Measurements from ENCODE around the gene GLI1. TPM values are rescaled to one million over a fixed set of nuclear protein-coding genes. Genes with fewer than 3 reads are reported as not detected.
A peak's percentile ranks its signal among the peaks of the same experiment; 100 is the strongest.
"Not testable (repeated sequence)": the region's sequence is repeated elsewhere in the genome, so short reads cannot be mapped to it uniquely, and the experiment has no call there.

GLI1 gene
- 4.7 and 6.4 TPM in 2 replicates for total RNA-seq (2014; rRNA removed; shearing (Covaris generic))

DNA sequence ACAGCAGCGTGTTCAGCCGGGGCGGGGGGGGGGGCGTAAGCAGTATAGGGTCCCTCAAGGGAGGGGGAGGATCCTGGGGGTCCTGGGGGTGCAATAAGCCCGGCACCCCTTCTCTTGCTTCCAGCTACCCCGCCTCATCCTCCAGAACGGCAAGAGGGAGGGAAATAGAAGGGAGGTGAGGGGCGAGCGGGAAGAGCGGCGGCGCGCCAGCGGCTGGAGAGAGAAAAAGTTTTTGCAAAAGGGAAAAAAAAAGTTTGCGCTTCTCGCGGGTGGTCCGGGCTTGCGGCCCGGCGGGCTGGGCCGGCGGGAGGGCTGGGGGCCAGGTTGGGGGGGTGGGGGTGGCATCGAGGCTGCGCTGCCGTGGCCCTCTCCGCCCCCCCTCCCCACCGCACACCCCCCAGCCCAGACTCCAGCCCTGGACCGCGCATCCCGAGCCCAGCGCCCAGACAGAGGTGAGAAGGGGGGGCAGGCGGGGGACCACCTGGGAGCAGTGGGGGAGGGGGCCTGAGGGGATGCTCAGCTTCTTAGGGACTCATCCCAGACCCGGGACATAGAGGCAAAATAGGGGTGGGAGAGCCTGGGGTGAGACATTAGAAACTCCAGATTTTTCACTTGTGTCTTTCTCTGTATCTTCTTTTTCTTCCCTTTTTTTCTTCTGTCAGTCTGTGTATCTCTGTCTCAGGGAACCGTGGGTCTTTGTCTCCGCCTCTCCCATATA is at the start of gene GLI1:
TSS of gene GLI1 (plus strand) at position 36 of the 718 bp plus-strand sequence. CDS start 3,907 bp downstream, outside the sequence.
- in situ Hi-C loops (cut with HindIII; ENCODE audit: low sequenced_read_pairs), result no loop called here
- DNase-seq (ENCODE audit: low spot score), result no peak

DNA sequence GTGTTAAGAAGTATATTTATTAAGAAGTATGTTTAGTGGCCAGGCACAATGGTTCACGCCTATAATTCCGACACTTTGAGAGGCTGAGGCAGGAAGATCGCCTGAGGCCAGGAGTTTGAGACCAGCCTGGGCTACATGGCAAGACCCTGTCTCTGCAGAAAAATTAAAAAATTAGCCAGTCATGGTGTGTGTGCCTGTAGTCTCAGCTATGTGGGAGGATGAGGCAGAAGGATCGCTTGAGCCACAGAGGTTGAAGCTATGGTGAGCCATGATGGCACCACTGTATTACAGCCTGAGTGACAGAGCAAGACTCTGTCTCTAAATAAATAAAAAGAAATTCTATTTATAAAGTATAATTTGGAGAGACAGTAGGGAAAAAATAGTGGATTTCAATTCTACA is 49.1 kb upstream of the GLI1 start:
- in situ Hi-C loops (cut with HindIII; ENCODE audit: low sequenced_read_pairs), result no loop called here
- DNase-seq (ENCODE audit: low spot score), result no peak

DNA sequence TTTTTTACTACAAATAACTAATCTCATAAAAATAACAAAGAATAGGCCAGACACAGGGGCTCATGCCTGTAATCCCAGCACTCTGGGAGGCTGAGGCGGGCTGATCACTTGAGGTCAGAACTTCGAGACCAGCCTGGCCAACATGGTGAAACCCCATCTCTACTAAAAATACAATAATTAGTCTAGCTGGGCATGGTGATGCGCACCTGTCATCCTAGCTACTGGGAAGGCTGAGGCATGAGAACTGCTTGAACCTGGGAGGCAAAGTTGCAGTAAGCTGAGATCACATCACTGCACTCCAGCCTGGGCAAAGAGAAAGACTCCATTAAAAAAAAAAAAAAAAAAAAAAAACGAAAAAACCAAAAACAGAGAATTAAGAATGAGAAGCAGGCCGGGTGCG is 45.4 kb upstream of the GLI1 start:
- DNase-seq (ENCODE audit: low spot score); in situ Hi-C loops (cut with HindIII; ENCODE audit: low sequenced_read_pairs): not testable (repeated sequence)

DNA sequence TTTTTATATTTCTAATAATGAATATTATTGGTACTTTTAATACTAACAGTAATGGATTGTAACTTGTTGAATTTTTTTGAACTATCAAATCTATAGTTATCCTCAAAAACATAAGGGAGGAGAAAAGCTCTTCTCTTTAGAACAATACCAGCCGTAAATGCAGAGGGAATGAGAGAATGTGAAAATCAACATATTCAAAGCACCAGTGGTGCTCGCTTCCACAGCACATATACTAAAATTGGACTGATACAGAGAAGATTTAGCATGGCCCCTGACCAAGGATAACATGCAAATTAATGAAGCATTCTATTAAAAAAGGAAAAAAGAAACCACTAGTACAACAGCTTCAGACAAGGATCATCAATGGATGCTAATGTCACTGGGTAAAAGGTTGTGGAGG is 44.5 kb upstream of the GLI1 start:
- in situ Hi-C loops (cut with HindIII; ENCODE audit: low sequenced_read_pairs), result no loop called here
- DNase-seq (ENCODE audit: low spot score), result no peak

DNA sequence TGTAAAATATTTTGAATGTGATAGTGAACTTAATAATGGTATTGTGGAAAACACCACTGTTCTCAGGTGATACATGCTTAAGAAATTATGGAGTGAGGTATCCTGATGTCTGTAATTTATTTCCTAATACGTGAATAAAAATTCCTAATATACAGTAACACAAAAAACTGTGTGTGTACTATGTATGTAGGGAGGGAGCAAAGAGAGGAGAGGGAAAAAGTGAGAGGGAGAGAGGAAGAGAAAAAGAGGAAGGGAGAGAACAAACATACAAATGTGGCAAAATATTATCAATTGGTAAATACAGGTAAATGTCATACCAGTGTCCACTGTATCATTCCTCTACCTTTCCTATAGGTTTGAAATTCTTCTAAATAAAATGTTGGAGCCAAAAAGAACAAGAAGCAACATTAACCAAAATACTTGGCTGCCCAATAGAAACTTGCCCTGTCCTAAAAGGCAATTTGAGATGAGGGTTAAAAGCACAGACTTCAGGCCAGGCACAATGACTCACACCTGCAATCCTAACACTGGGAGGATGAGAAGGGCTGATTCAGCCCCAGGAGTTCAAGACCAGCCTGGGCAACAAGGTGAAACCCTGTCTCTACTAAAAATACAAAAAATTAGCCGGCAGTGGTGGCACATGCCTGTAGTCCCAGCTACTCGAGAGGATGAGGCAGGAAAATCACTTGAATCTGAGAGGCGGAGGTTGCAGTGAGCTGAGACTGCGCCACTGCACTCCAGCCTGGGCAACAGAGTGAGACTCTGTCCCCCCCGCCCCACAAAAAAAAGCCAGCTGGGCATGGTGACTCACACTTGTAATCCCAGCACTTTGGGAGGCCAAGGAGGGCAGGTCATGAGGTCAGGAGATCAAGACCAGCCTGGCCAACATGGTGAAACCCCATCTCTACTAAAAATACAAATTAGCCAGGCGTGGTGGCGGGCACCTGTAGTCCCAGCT is 43.3 kb upstream of the GLI1 start:
- in situ Hi-C loops (cut with HindIII; ENCODE audit: low sequenced_read_pairs), result no loop called here
- no peak for DNase-seq (ENCODE audit: low spot score)

DNA sequence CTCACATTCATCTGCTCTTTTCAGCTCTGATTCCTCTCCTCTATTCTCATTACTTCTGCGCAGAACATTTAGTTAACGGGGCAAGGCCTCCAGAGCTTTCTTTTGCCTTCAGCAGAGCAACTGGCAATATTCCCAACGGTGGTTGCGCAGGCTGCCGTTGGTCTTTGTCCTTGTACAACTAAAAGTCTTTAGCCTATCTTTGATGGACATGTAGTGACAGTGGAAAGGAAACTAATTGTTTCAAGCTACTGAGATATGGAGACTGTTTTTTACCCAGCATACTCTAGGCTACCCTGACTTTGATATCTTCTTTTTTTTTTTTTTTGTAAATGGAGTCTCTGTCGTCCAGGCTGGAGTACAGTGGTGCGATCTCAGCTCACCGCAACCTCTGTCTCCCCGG is 41.3 kb upstream of the GLI1 start:
- DNase-seq (ENCODE audit: low spot score), result no peak
- in situ Hi-C loops (cut with HindIII; ENCODE audit: low sequenced_read_pairs), result no loop called here

DNA sequence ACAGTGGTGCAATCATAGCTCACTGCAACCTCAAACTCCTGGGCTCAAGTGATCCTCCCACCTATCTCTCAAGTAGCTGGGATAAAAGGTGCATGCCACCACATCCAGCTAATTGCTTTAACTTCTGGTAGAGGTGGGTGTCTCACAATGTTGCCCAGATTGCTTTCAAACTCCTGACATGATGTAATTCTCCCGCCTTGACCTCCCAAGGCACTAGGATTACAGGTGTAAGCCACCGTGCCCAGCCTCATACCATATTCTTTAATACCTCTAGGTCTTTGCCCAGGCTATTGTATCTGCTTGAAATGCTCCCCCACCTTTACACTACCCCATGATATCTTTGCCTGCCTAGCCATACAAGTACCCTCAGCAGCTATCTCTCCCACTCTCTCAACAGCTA is 40.1 kb upstream of the GLI1 start:
- in situ Hi-C loops (cut with HindIII; ENCODE audit: low sequenced_read_pairs), result no loop called here
- no peak for DNase-seq (ENCODE audit: low spot score)

DNA sequence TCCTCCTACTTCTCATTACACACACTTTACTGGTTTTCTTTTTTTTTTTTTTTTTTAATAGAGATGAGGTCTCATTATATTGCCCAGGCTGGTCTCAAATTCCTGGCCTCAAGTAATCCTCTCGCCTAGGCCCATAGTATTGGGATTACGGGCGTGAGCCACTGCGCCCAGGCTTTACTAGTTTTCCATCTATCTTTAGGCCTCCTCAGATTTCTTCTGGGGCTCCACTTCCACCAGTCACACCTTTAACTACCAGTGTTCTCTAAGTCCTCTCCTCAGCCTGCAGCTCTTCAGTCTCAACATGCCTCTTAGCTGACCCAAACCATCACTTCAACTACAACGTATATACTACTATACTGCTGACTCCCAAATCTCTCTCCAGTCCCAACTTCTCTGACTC is 39.1 kb upstream of the GLI1 start:
- in situ Hi-C loops (cut with HindIII; ENCODE audit: low sequenced_read_pairs), result no loop called here
- no peak for DNase-seq (ENCODE audit: low spot score)

DNA sequence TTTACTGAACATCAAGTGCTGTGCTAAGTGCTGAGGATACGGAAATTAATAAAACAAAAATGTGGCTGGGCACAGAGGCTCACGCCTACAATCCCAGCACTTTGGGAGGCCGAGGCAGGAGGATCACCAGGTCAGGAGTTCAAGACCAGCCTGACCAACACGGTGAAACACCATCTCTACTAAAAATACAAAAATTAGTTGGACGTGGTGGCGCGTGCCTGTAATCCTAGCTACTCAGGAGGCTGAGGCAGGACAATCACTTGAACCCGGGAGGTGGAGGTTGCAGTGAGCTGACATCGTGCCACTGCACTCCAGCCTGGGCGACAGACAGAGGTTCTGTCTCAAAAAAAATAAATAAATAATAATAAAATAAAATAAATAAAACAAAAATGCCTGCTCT is 32.6 kb upstream of the GLI1 start:
- in situ Hi-C loops (cut with HindIII; ENCODE audit: low sequenced_read_pairs), result not testable (repeated sequence)

DNA sequence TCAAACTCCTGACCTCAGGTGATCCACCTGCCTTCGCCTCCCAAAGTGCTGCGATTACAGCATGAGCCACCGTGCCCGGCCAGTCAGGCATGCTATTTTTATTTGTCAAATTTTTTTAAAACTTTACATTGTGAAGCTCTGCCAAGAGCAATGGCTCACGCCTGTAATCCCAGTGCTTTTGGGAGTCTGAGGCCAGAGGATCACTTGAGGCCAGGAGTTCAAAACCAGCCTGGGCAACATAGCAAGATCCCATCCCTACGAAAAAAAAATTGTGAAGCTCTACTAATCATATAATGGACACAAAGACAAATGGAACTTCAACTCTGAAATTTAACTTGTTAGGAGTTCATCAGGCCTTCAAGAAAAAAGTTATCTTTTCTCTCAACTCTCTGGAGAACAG is 30.6 kb upstream of the GLI1 start:
- in situ Hi-C loops (cut with HindIII; ENCODE audit: low sequenced_read_pairs), result no loop called here
- DNase-seq (ENCODE audit: low spot score), result no peak

More for the DNA sequence above, 32.6 kb upstream of the GLI1 start:
- DNase-seq (ENCODE audit: low spot score), result not testable (repeated sequence)

DNA sequence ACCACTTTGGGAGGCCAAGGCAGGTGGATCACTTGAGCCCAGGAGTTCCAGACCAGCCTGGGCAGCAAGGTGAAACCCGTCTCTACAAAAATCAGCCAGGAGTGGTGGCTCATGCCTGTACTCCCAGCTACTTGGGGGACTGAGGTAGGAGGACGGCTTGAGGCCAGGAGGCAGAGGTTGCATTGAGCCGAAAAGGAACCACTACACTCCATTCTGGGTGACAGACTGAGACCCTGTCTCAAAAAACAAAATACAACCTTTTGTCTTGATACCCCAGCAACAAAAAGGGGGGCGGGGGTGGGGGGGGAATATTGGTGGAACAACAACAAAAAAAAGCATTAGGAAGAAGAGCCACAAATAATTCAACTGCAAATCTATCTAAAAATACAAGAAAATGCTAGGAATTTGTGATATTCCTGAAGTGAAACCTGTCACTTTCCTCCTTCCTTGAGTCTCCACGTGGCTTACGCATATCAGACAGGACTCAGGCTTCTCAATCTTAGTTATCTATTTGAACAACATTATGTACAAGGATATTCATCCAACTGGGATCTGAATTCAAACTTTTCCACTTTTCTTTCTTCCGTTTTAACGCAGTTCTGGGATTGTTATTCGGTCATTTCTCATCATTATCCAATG is 30.0 kb upstream of the GLI1 start:
- DNase-seq (ENCODE audit: low spot score), result peak; percentile 17
- in situ Hi-C loops (cut with HindIII; ENCODE audit: low sequenced_read_pairs), result no loop called here

DNA sequence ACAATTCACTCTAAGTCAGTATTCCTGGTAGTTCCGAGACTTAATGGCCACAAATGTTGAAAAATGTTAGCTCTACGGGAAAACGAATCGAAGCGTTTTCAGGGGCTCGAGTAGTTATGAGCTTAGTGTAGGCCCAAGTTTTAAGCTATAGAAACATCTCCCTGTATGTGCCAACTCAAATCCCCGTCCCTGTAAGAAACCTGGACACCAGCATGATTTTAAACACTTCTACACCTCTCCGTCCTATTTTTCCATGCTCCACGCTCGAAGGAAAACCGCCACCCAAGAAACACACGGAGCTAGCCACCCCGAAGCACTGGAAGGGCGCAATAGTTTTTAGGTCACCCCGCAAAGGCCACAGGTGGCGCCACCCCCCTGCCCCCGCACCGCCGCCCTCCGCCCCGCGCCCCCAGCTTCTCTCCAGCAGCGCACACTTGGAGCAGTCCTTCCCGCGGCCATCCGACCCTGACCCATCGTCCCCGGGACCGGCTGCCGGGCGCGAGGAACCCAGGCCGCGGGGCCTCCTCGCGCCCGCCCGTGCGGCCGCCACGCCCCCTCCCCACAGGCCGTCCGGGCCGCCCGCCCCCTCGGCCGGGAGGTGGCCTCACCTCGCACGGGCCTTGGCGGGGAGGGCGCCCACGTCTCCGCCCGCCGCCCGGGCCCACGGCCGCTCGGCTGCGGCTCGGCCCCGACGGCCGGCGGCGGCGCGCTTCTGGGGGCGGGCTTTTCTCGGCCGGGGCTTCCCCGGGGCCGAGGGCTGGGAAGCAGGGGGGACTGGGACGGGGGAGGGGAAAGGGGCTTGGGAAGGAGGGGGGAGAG is 29.3 kb upstream of the GLI1 start:
- in situ Hi-C loops (cut with HindIII; ENCODE audit: low sequenced_read_pairs), result no loop called here
- DNase-seq (ENCODE audit: low spot score), result peak; percentile 33

DNA sequence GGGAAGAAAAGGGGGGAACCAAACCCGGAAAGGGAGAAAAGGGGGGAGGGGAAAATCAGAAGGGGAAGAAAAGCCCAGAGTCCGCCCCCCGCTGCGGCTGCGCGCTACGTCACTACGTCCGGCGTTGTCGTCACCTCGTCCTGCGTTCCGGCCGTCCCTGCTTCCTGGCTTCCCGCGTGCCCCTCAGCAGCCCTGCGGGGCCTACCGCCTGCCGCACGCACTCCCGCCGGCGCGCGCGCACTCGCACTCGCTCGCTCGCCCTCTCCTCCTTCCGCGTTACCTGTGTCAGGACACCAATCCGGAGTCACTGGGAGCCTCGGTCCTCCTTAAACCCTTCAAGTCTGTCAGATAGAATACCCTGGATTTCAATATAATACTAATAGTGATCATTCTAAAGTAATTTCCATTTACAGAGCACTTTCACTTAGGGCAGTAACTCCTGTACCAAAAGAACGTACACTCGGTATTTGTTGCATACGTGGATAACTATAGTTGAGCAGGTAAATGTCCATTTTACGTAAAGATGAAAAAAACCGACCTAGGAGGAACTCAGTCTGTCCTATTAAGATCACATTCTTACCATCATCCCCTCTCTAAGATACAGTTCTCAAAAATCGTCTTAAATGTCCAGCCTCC is 28.5 kb upstream of the GLI1 start, which contains the start of gene R3HDM2:
TSS of gene R3HDM2 (minus strand) at position 113 of the 636 bp plus-strand sequence. CDS start 120,615 bp downstream, outside the sequence.
- peak; percentile 94 for DNase-seq (ENCODE audit: low spot score)
- in situ Hi-C loops (cut with HindIII; ENCODE audit: low sequenced_read_pairs), result no loop called here

DNA sequence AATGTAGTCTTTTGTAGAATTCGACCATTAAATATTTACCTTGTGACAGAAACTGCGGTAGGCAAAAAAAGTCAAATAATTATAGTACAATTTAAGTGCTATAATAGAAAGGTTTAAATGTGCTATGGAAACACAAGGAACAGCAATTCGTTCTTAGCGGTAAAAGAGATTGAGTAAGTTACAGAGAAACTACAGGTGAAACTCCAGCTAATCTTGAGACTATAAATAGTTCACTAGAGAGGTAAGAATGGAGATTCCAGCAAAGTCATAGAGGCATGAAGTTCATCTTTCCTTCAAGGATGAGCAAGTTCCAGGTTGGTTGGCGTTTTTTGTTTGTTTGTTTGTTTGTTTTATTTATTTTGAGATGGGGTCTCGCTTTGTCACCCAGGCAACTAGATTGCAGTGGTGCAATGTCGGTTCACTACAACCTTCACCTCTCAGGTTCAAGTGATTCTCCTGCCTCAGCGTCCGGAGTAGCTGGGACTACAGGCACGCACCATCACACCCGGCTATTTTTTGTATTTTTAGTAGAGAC is 27.9 kb upstream of the GLI1 start:
- in situ Hi-C loops (cut with HindIII; ENCODE audit: low sequenced_read_pairs), result no loop called here
- DNase-seq (ENCODE audit: low spot score), result no peak

DNA sequence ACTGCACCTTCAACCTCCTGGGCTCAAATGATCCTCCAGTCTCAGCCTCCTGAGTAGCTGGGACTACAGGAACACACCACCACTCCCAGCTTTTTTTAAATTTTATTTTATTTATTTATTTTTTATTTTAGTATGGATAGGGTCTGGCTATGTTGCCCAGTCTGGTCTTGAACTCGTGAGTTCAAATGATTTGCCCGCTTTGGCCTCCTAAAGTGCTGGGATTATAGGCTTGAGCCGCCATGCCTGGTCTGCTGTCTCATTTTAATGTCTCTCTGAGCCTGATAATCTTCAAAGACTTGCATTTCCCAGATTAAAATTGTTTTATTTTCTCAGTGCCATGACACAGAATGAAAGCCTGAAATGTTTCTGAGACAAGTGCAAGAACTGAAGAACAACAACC is 26.2 kb upstream of the GLI1 start:
- DNase-seq (ENCODE audit: low spot score), result no peak
- in situ Hi-C loops (cut with HindIII; ENCODE audit: low sequenced_read_pairs), result no loop called here

DNA sequence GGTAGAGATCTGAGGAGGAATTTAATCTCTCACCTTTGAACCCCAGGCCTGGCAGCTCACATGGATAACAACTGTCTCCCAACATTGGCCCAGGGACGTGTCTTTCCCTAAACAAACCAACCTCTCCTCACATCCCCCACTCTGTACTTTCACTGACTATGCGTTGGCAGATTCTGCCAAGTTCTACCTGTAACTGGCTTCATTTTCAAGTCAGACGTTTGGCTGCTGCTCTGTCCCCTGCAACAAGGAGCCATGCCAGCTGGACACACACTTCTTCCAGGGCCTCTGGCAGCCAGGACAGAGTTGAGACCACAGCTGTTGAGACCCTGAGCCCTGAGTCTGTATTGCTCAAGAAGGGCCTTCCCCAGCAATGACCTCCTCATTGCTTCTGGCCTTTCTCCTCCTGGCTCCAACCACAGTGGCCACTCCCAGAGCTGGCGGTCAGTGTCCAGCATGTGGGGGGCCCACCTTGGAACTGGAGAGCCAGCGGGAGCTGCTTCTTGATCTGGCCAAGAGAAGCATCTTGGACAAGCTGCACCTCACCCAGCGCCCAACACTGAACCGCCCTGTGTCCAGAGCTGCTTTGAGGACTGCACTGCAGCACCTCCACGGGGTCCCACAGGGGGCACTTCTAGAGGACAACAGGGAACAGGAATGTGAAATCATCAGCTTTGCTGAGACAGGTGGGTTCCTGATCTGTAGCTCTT is 24.9 kb upstream of the GLI1 start, which contains the start of gene INHBC:
TSS of gene INHBC (plus strand) at position 268 of the 707 bp plus-strand sequence. CDS start at position 371, 103 bp downstream.
- no peak for DNase-seq (ENCODE audit: low spot score)
- in situ Hi-C loops (cut with HindIII; ENCODE audit: low sequenced_read_pairs), result no loop called here

DNA sequence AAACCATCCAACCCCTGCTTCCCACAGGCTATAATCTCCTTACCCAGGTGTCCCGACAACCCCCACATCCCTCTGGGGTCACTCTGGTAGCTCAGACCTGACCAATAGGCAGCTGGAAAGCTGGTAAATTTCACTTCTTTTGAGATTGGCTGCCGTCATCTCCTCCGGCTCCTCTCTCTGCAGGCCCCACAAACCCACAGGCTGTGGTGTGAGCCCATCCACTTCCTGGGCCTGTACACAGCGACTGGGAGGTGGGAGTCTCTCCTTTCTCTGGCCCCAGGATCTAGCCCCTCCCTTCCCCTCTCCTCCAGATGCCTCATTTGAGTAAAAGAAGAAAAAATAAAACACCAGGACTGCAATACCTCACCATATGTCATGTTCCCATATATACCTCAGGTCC is 24.3 kb upstream of the GLI1 start:
- DNase-seq (ENCODE audit: low spot score), result no peak

More for the DNA sequence above, 24.3 kb upstream of the GLI1 start:
- in situ Hi-C loops (cut with HindIII; ENCODE audit: low sequenced_read_pairs), result no loop called here

All from G401 (cell line).